H1 (cell line): ENCODE data around the gene PRMT3. TPM values are rescaled to one million over a fixed set of nuclear protein-coding genes. Genes with fewer than 3 reads are reported as not detected.
A peak's percentile ranks its signal among the peaks of the same experiment; 100 is the strongest.

ENCODE experiments used
- CTCF ChIA-PET: fragments of 300-600 bp; sonication (Branson Sonifier 250); formaldehyde crosslinking; loops from one replicate; lab custom pipeline; 2021; ENCODE audit not compliant: partially characterized antibody; lab: Charles Lee
- POLR2A ChIA-PET: fragments of 300-600 bp; sonication (Branson Sonifier 250); formaldehyde crosslinking; loops from one replicate; lab custom pipeline; 2021; ENCODE audit warnings: inconsistent platforms; ENCODE audit not compliant: partially characterized antibody; lab: Charles Lee
- DNase-seq, 2 experiments: peaks; one replicate each; pipeline versions ENCODE4 v3.0.0 to v3.0.0-alpha.2; 2010 to 2022; ENCODE audit warnings: low spot score in 2 of 2, low read depth in 1 of 2, mixed read lengths in 1 of 2
- FAIRE-seq: peaks from 2 replicates; lab custom pipeline; 2011; peaks lifted over from hg19 to GRCh38; lab: Jason Lieb, UNC
- H2AFZ ChIP-seq: 2 replicates; pipeline ENCODE4 v1.8.1; 2012; ENCODE audit warnings: low read length, inconsistent platforms
- H2AK5ac ChIP-seq: 2 replicates; pipeline ENCODE4 v1.6.1; 2013; ENCODE audit warnings: low read depth, low read length
- H2BK120ac ChIP-seq: replicated peaks from 2 replicates; pipeline ENCODE3; 2013; ENCODE audit warnings: low read depth, low read length, inconsistent platforms
- H2BK12ac ChIP-seq: 2 replicates; pipeline ENCODE4 v1.6.1; 2013; ENCODE audit warnings: low read depth, low read length
- H2BK15ac ChIP-seq: 2 replicates; pipeline ENCODE4 v1.6.1; 2013; ENCODE audit warnings: low read length
- H2BK20ac ChIP-seq: 2 replicates; pipeline ENCODE4 v1.6.1; 2013; ENCODE audit warnings: low read length
- H2BK5ac ChIP-seq: 2 replicates; pipeline ENCODE4 v1.6.1; 2013; ENCODE audit warnings: low read depth, low read length
- H3K14ac ChIP-seq: 2 replicates; pipeline ENCODE4 v1.6.1; 2013; ENCODE audit warnings: inconsistent platforms; ENCODE audit not compliant: insufficient read length
- H3K18ac ChIP-seq: 2 replicates; pipeline ENCODE4 v1.6.1; 2013; ENCODE audit warnings: low read length; ENCODE audit errors: extremely low read depth
- H3K23ac ChIP-seq: 2 replicates; pipeline ENCODE4 v1.6.1; 2013; ENCODE audit warnings: inconsistent platforms; ENCODE audit not compliant: insufficient read length
- H3K23me2 ChIP-seq: 2 replicates; pipeline ENCODE4 v1.6.1; 2013; ENCODE audit warnings: low read depth, low read length
- H3K27ac ChIP-seq: 2 replicates; pipeline ENCODE4 v1.6.1; 2011; ENCODE audit warnings: low read depth, low read length, inconsistent platforms
- H3K27me3 ChIP-seq, 4 experiments: replicated peaks in 1 of 4; 1 replicate in 1 of 4; 2 replicates in 3 of 4; pipeline versions ENCODE4 v1.6.1 to v1.8.1; 2011 to 2013; ENCODE audit warnings: low read length in 3 of 4, mild to moderate bottlenecking in 3 of 4, inconsistent platforms in 2 of 4, mixed read lengths in 2 of 4, moderate library complexity in 1 of 4; ENCODE audit not compliant: control insufficient read depth in 3 of 4, insufficient read depth in 3 of 4; ENCODE audit errors: extremely low read depth in 1 of 4
- H3K36me3 ChIP-seq, 4 experiments: 2 replicates each; pipeline versions ENCODE4 v1.6.1 to v1.8.1; 2011 to 2013; ENCODE audit warnings: mild to moderate bottlenecking in 4 of 4, low read length in 3 of 4, moderate library complexity in 2 of 4, control low read depth in 1 of 4, inconsistent platforms in 1 of 4; ENCODE audit not compliant: insufficient read depth in 4 of 4, control insufficient read depth in 2 of 4
- H3K4ac ChIP-seq: replicated peaks from 2 replicates; pipeline ENCODE3; 2013; ENCODE audit warnings: low read length, low read depth, mixed read lengths, inconsistent platforms; ENCODE audit not compliant: insufficient read length
- H3K4me1 ChIP-seq, 4 experiments: replicated peaks in 1 of 4; 1 replicate in 1 of 4; 2 replicates in 3 of 4; pipeline versions ENCODE4 v1.6.1 to v1.8.1; 2011 to 2013; ENCODE audit warnings: low read length in 3 of 4, inconsistent platforms in 2 of 4, mixed read lengths in 1 of 4; ENCODE audit not compliant: insufficient read depth in 4 of 4, control insufficient read depth in 3 of 4
- H3K4me2 ChIP-seq, 2 experiments: 2 replicates each; pipeline versions ENCODE4 v1.6.1 to v1.8.1; 2011 to 2013; ENCODE audit warnings: low read depth in 2 of 2, low read length in 2 of 2, control low read depth in 1 of 2, inconsistent platforms in 1 of 2, mild to moderate bottlenecking in 1 of 2; ENCODE audit not compliant: insufficient read depth in 1 of 2
- H3K4me3 ChIP-seq, 4 experiments: fragments of 200-600, 300-600 bp in 1 of 4; sonication (generic), shearing (Covaris generic), sonication (Bioruptor Twin) in 1 of 4; 2 replicates each; pipeline versions ENCODE4 v1.5.1 to v1.8.1; 2011 to 2016; ENCODE audit warnings: low read length in 4 of 4, low read depth in 3 of 4, control low read depth in 2 of 4, inconsistent platforms in 2 of 4, mild to moderate bottlenecking in 2 of 4, mixed read lengths in 1 of 4, moderate library complexity in 1 of 4; ENCODE audit not compliant: insufficient read depth in 2 of 4; ENCODE audit errors: extremely low read depth in 1 of 4
- H3K56ac ChIP-seq: replicated peaks from 2 replicates; pipeline ENCODE3; 2013; ENCODE audit warnings: low read depth, mild to moderate bottlenecking, mixed read lengths, low read length, inconsistent platforms; ENCODE audit not compliant: insufficient read length
- H3K79me1 ChIP-seq: 2 replicates; pipeline ENCODE4 v1.6.1; 2013; ENCODE audit warnings: low read depth, low read length, control low read depth
- H3K79me2 ChIP-seq, 2 experiments: 2 replicates each; pipeline versions ENCODE4 v1.6.1 to v1.8.1; 2012 to 2013; ENCODE audit warnings: low read length in 2 of 2, mild to moderate bottlenecking in 2 of 2, inconsistent platforms in 1 of 2; ENCODE audit not compliant: insufficient read depth in 2 of 2, control insufficient read depth in 1 of 2
- H3K9ac ChIP-seq, 4 experiments: replicated peaks in 1 of 4; 1 replicate in 1 of 4; 2 replicates in 3 of 4; pipeline versions ENCODE4 v1.6.1 to v1.8.1; 2011 to 2013; ENCODE audit warnings: low read depth in 3 of 4, low read length in 3 of 4, control low read depth in 2 of 4, mild to moderate bottlenecking in 2 of 4, moderate library complexity in 2 of 4, inconsistent platforms in 1 of 4; ENCODE audit errors: extremely low read depth in 1 of 4
- H3K9me3 ChIP-seq, 2 experiments: 2 replicates each; pipeline versions ENCODE4 v1.6.1 to v1.8.1; 2012 to 2013; ENCODE audit warnings: mild to moderate bottlenecking in 2 of 2, moderate library complexity in 2 of 2, control low read depth in 1 of 2, inconsistent platforms in 1 of 2, low read depth in 1 of 2, low read length in 1 of 2, mixed read lengths in 1 of 2; ENCODE audit not compliant: insufficient read depth in 2 of 2
- H4K20me1 ChIP-seq, 2 experiments: replicated peaks in 1 of 2; 2 replicates each; pipeline versions ENCODE3 to v1.8.1; 2011 to 2013; ENCODE audit warnings: inconsistent platforms in 2 of 2, low read length in 2 of 2, mild to moderate bottlenecking in 1 of 2; ENCODE audit not compliant: insufficient read depth in 2 of 2, control insufficient read depth in 1 of 2
- H4K5ac ChIP-seq: 2 replicates; pipeline ENCODE4 v1.6.1; 2013; ENCODE audit warnings: low read length, low read depth, mixed read lengths, inconsistent platforms; ENCODE audit not compliant: insufficient read length
- H4K8ac ChIP-seq: 2 replicates; pipeline ENCODE4 v1.8.0; 2013; ENCODE audit warnings: mild to moderate bottlenecking, moderate library complexity, low read length, inconsistent platforms; ENCODE audit not compliant: insufficient read depth; ENCODE audit errors: extremely low read depth
- H4K91ac ChIP-seq: replicated peaks from 2 replicates; pipeline ENCODE3; 2013; ENCODE audit warnings: low read length, mixed read lengths, inconsistent platforms; ENCODE audit not compliant: insufficient read length
- CBX5 ChIP-seq: fragments of 300-800, 300-1000 bp; sonication (generic); IDR thresholded peaks from 2 replicates; pipeline ENCODE4 v1.7.1; 2016; ENCODE audit warnings: antibody characterized with exemption, low read length, low read depth
- CBX8 ChIP-seq: fragments of 300-800, 300-1000 bp; sonication (generic); IDR thresholded peaks from 2 replicates; pipeline ENCODE4 v1.7.1; 2016; ENCODE audit warnings: low read depth, low read length, borderline replicate concordance
- CTBP2 ChIP-seq: IDR thresholded peaks from 2 replicates; pipeline ENCODE4 v1.7.0; 2011; ENCODE audit warnings: borderline replicate concordance, mild to moderate bottlenecking, moderate library complexity, mixed read lengths, low read length; ENCODE audit not compliant: insufficient read depth, insufficient read length
- EZH2 ChIP-seq: fragments of 200-600 bp; sonication (generic); IDR thresholded peaks from 2 replicates; pipeline ENCODE4 v1.7.1; 2012; ENCODE audit warnings: low read depth, mild to moderate bottlenecking, moderate library complexity, low read length, inconsistent platforms; ENCODE audit not compliant: severe bottlenecking
- JUN ChIP-seq: IDR thresholded peaks from 2 replicates; pipeline ENCODE4 v1.6.1; 2011; ENCODE audit warnings: low read depth, mild to moderate bottlenecking, improper control_type of control experiment, low read length
- KDM1A ChIP-seq: fragments of 200-600, 300-600 bp; sonication (generic); IDR thresholded peaks from 2 replicates; pipeline ENCODE4 v1.7.1; 2016; ENCODE audit warnings: mild to moderate bottlenecking, low read length, borderline replicate concordance
- POU5F1 ChIP-seq: IDR thresholded peaks from 2 replicates; pipeline ENCODE4 v1.6.1; 2011; ENCODE audit warnings: low read depth, mild to moderate bottlenecking, low read length, moderate library complexity
- RAD21 ChIP-seq, 2 experiments: IDR thresholded peaks in 1 of 2; conservative IDR thresholded peaks in 1 of 2; 2 replicates each; pipeline ENCODE4 v1.6.1; 2011; ENCODE audit warnings: low read depth in 2 of 2, low read length in 2 of 2, improper control_type of control experiment in 1 of 2, inconsistent platforms in 1 of 2, mild to moderate bottlenecking in 1 of 2, moderate library complexity in 1 of 2
- SAP30 ChIP-seq: fragments of 300-600 bp; sonication (generic); IDR thresholded peaks from 2 replicates; pipeline ENCODE4 v1.7.1; 2012; ENCODE audit warnings: low read length, moderate library complexity, mild to moderate bottlenecking, inconsistent platforms; ENCODE audit not compliant: insufficient read depth, insufficient replicate concordance
- SP4 ChIP-seq: IDR thresholded peaks from 2 replicates; pipeline ENCODE4 v1.6.1; 2012; ENCODE audit warnings: low read length, inconsistent platforms
- WGBS, 2 experiments: shearing (Covaris generic) in 1 of 2; methylation state at CpG; one replicate each; pipeline versions ENCODE4 v1.1.6 to v1.1.7; 2013 to 2015; ENCODE audit warnings: low lambda C conversion rate in 2 of 2, mixed read lengths in 2 of 2, inconsistent platforms in 1 of 2, low coverage in 1 of 2, missing lambda C conversion rate in 1 of 2; ENCODE audit not compliant: insufficient replicate concordance in 2 of 2, insufficient coverage in 1 of 2, insufficient read length in 1 of 2; ENCODE audit errors: extremely low coverage in 1 of 2, missing lambda C conversion rate in 1 of 2; 5-methylcytosine and 5-hydroxymethylcytosine counted together
- polyA plus RNA-seq, 7 experiments: library from polyadenylated mRNA; depleted of rRNA in 3 of 7; stranded (reverse) in 5 of 7; unstranded in 2 of 7; fragments of >200 nt in 5 of 7; fragments of 200-250 nt in 2 of 7; gene quantifications; 1 replicate in 5 of 7; 2 replicates in 1 of 7; 4 replicates in 1 of 7; pipeline versions ENCODE4 v1.2.1 to v1.2.3, GENCODE V29; 2011 to 2013; ENCODE audit warnings: missing spikeins in 2 of 7, mixed read lengths in 2 of 7
- total RNA-seq: library from RNA; stranded (reverse); fragmentation: NEBNext Ultra II Directional; extraction: Animal tissue kit (Norgen Biotek cat#: 25700); gene quantifications from 2 replicates; pipeline ENCODE4 v1.2.1, GENCODE V29; 2021
- TF ChIP-seq, protein P1 (sequence below): IDR thresholded peaks from 2 replicates; pipeline ENCODE4 v1.6.1; 2011; ENCODE audit warnings: low read depth, mild to moderate bottlenecking, low read length; ENCODE audit not compliant: insufficient read depth

Gene PRMT3
- total and polyA plus RNA-seq, 2 of the 8 experiments (the other 6 are each of a cell fraction or from before 2014, with no cell fraction given): 11.2 to 26.5 TPM

DNA sequence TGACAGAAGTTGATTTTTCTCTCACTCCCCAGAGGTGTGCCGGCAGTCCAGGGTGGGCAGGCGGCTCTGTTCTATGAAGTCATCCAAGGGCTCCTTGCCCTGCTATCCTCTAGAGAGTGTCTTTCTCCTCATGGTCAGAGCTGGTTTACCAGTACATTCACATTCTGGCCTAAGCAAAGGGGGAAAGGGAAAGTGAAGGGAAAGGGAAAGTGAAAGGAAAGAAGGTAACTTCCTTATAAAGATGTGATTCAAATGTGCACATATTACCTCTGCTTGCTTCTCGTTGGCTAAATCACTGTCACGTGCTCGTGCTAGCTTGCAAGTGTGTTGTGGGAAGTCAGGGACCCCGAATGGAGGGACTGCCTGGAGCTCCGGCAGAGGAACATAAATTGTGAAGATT lies 26.9 kb upstream of the PRMT3 start:
- peaks cover 6% of the 10 kb centered on the region; the same call in 1 of the 2 replicates for H3K23me2 ChIP-seq
- no peak overlapping the region for H3K4me2 ChIP-seq
- H3K56ac ChIP-seq: no peak overlapping the region
- no peak overlapping the region for H3K4me3 ChIP-seq
- no peak overlapping the region for H3K27ac ChIP-seq
- no peak overlapping the region for H3K18ac ChIP-seq
- DNase-seq: no peak
- H2BK12ac ChIP-seq: no peak overlapping the region
- POLR2A ChIA-PET: no interaction called here
- TF ChIP-seq CBX8: no peak
- TF ChIP-seq, protein P1, sequence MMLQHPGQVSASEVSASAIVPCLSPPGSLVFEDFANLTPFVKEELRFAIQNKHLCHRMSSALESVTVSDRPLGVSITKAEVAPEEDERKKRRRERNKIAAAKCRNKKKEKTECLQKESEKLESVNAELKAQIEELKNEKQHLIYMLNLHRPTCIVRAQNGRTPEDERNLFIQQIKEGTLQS: no peak
- TF ChIP-seq POU5F1: no peak
- no peak for TF ChIP-seq RAD21 (IDR thresholded peaks at IDR 0.05 in 1 of 2, conservative IDR thresholded peaks at IDR 0.05 in 1 of 2; ENCODE audit: low read depth in 2 of 2, low read length in 2 of 2)
- no peak for TF ChIP-seq SAP30
- TF ChIP-seq SP4: no peak
- TF ChIP-seq CBX5: no peak
- TF ChIP-seq EZH2: no peak
- no peak for TF ChIP-seq CTBP2
- no peak for TF ChIP-seq KDM1A
- TF ChIP-seq JUN: no peak
- TF ChIP-seq, all 59 proteins: peak for 0
- Histone ChIP-seq H3K79me1 (no peaks in the 10 kb centered on the region), H4K5ac (no peak overlapping the region), H3K36me3 (no peaks in the 10 kb centered on the region), H3K27me3 (peaks cover 6 to 19% (median 15%) of the 10 kb centered on the region in 4 experiments), H3K4me1 (peaks cover 0 to 12% (median 6%) of the 10 kb centered on the region in 4 experiments; a peak in 5 of 7 replicates), H2BK20ac (no peak overlapping the region), H3K23ac (no peak overlapping the region), H3K9ac (no peak overlapping the region), H3K14ac (no peak overlapping the region), H2BK120ac (no peak overlapping the region), H4K91ac (no peak overlapping the region), H2AK5ac (no peak overlapping the region), H4K8ac (no peak overlapping the region), H2BK5ac (no peak overlapping the region), H2BK15ac (no peak overlapping the region), H3K79me2 (no peaks in the 10 kb centered on the region), H4K20me1 (no peaks in the 10 kb centered on the region), H3K9me3 (no peaks in the 10 kb centered on the region), H3K4ac (no peak overlapping the region), H2AFZ (peak overlapping the region; percentile 89)
- WGBS, 2 experiments: 64% methylated on average over 7 of the region's 7 CpGs; no CpG with 5 or more reads in 1 of the 2 experiments
- CTCF ChIA-PET: interaction anchor here (1.2 to 4.5 kb wide), 3 partner anchors 10 to 232 kb away, joined by 3 to 35 read pairs (median 4); no protein-coding TSS in a partner anchor
- FAIRE-seq: no peak
